ENCODE data around the gene RNF126.
"Not testable (repeated sequence)": the region's sequence is repeated elsewhere in the genome, so short reads cannot be mapped to it uniquely, and the experiment has no call there.

RNF126 gene

GRCh38 chr19:610801-611480 lies 52.1 kb downstream of the RNF126 start:
- peak in 3 of 4 experiments; percentile 29 to 59 (median 52) for DNase-seq

GRCh38 chr19:610071-610800 lies 52.8 kb downstream of the RNF126 start:
- DNase-seq = no peak

GRCh38 chr19:609004-609346 lies 54.0 kb downstream of the RNF126 start:
- DNase-seq = peak; percentile 72 to 88 (median 80)

GRCh38 chr19:608155-609003 lies 54.6 kb downstream of the RNF126 start:
- no peak for DNase-seq

GRCh38 chr19:607301-608154 lies 55.5 kb downstream of the RNF126 start:
- DNase-seq = no peak

GRCh38 chr19:605061-605971 lies 57.7 kb downstream of the RNF126 start:
- DNase-seq = peak in 1 of 4 experiments; percentile 16

- peak in 2 of 4 experiments; percentile 12 to 27 for DNase-seq
Measured at GRCh38 chr19:604355-604754, 58.7 kb downstream of the RNF126 start.

GRCh38 chr19:603779-604178 lies 59.2 kb downstream of the RNF126 start:
- not testable (repeated sequence) for DNase-seq

- DNase-seq = not testable (repeated sequence)
Measured at GRCh38 chr19:603302-603639, 59.7 kb downstream of the RNF126 start.

GRCh38 chr19:602391-603301 lies 60.4 kb downstream of the RNF126 start:
- no peak for DNase-seq

GRCh38 chr19:601790-602189 lies 61.2 kb downstream of the RNF126 start:
- no peak for DNase-seq

GRCh38 chr19:601310-601709 lies 61.7 kb downstream of the RNF126 start:
- DNase-seq = no peak

All from suppressor macrophage (primary cell).